GM12878 (cell line): ENCODE data around the gene ATXN1. TPM values are rescaled to one million over a fixed set of nuclear protein-coding genes. Genes with fewer than 3 reads are reported as not detected.

Experiments
- ATAC-seq: fragments of 200-7000 bp; cut with Tn5 transposase; 3 replicates; pipeline ENCODE4 v1.9.1; 2020; ENCODE audit warnings: mild to moderate bottlenecking, moderate library complexity
- BruUV-seq: library from RNA; stranded (reverse); fragments of 400-500 nt; replicated peaks from 2 replicates; lab custom pipeline; 2021; lab: Mats Ljungman, UMichigan
- CTCF ChIA-PET: fragments of 300-600 bp; sonication (Branson Sonifier 250); formaldehyde crosslinking; extraction: SDS; loops from one replicate; lab custom pipeline; 2021; ENCODE audit warnings: inconsistent platforms; lab: Yijun Ruan, JAX
- POLR2A ChIA-PET: fragments of 350-600 bp; formaldehyde crosslinking; extraction: SDS; loops from one replicate; lab custom pipeline; 2021; ENCODE audit warnings: inconsistent platforms; lab: Charles Lee
- RAD21 ChIA-PET: fragments of 300-600 bp; sonication (Branson Sonifier 250); formaldehyde crosslinking; loops from one replicate; lab custom pipeline; 2023; ENCODE audit warnings: antibody characterized with exemption; ENCODE audit not compliant: unreplicated experiment; lab: Charles Lee
- SMC1A ChIA-PET: fragments of 300-600 bp; sonication (Branson Sonifier 250); formaldehyde crosslinking; loops from one replicate; lab custom pipeline; 2023; ENCODE audit not compliant: unreplicated experiment, uncharacterized antibody; lab: Charles Lee
- DNase-seq: peaks from one replicate; pipeline ENCODE4 v3.0.0-alpha.2; 2011; ENCODE audit warnings: low read depth, low spot score
- FAIRE-seq: peaks from 3 replicates; lab custom pipeline; 2011; peaks lifted over from hg19 to GRCh38; lab: Jason Lieb, UNC
- H2AFZ ChIP-seq: 2 replicates; pipeline ENCODE4 v1.6.0; 2011; ENCODE audit warnings: low read depth, low read length, control low read depth; ENCODE audit not compliant: control insufficient read depth
- H3K27ac ChIP-seq: 2 replicates; pipeline ENCODE4 v1.5.1; 2011; ENCODE audit warnings: control low read depth; ENCODE audit not compliant: control insufficient read depth, insufficient read depth
- H3K27me3 ChIP-seq, 2 experiments: replicated peaks in 1 of 2; 2 replicates each; pipeline versions ENCODE4 v1.6.0 to v1.6.1; 2011; ENCODE audit warnings: low read length in 1 of 2; ENCODE audit not compliant: control insufficient read depth in 2 of 2, insufficient read depth in 2 of 2
- H3K36me3 ChIP-seq, 2 experiments: 2 replicates each; pipeline ENCODE4 v1.5.1; 2011; ENCODE audit warnings: low read length in 1 of 2; ENCODE audit not compliant: control insufficient read depth in 2 of 2, insufficient read depth in 2 of 2
- H3K4me1 ChIP-seq: 2 replicates; pipeline ENCODE4 v1.6.1; 2011; ENCODE audit warnings: mild to moderate bottlenecking, low read length, moderate library complexity, mixed read lengths; ENCODE audit not compliant: control insufficient read depth, insufficient read depth
- H3K4me2 ChIP-seq: 2 replicates; pipeline ENCODE4 v1.6.0; 2011; ENCODE audit warnings: control low read depth; ENCODE audit not compliant: control insufficient read depth, insufficient read depth
- H3K4me3 ChIP-seq: fragments of 200-600 bp; sonication (generic); 2 replicates; pipeline ENCODE4 v1.5.1; 2016
- H3K79me2 ChIP-seq: 2 replicates; pipeline ENCODE4 v1.6.0; 2011; ENCODE audit warnings: low read length; ENCODE audit not compliant: control insufficient read depth, insufficient read depth
- H3K9ac ChIP-seq: 2 replicates; pipeline ENCODE4 v1.8.0; 2011; ENCODE audit warnings: low read length, control low read depth, mixed read lengths; ENCODE audit not compliant: control insufficient read depth, insufficient read depth
- H3K9me3 ChIP-seq: replicated peaks from 3 replicates; pipeline ENCODE4 v1.5.1; 2011; ENCODE audit warnings: mild to moderate bottlenecking, low read length; ENCODE audit not compliant: control insufficient read depth, insufficient read depth
- H4K20me1 ChIP-seq: 2 replicates; pipeline ENCODE4 v1.6.0; 2011; ENCODE audit not compliant: control insufficient read depth, insufficient read depth
- BRCA1 ChIP-seq: IDR thresholded peaks from 2 replicates; pipeline ENCODE4 v1.6.1; 2011; ENCODE audit warnings: low read depth, low read length, improper control_type of control experiment
- CBX3 ChIP-seq: fragments of 200-600 bp; sonication (generic); IDR thresholded peaks from 2 replicates; pipeline ENCODE4 v1.6.1; 2016; ENCODE audit warnings: low read depth, borderline replicate concordance
- CEBPZ ChIP-seq: fragments of 150-350 bp; IDR thresholded peaks from 2 replicates; pipeline ENCODE4 v1.6.1; 2016; ENCODE audit warnings: low read depth, low read length
- CREM ChIP-seq: IDR thresholded peaks from 2 replicates; pipeline ENCODE4 v1.6.1; 2014; ENCODE audit warnings: antibody characterized with exemption, low read depth
- DPF2 ChIP-seq: fragments of 450-650 bp; IDR thresholded peaks from 2 replicates; pipeline ENCODE4 v1.6.1; 2017; ENCODE audit warnings: mild to moderate bottlenecking
- ETV6 ChIP-seq, 2 experiments: fragments of 450-650 bp in 1 of 2; IDR thresholded peaks in 1 of 2; conservative IDR thresholded peaks in 1 of 2; 2 replicates each; pipeline ENCODE4 v1.6.1; 2014; ENCODE audit warnings: antibody characterized with exemption in 1 of 2, borderline replicate concordance in 1 of 2, low read depth in 1 of 2, mild to moderate bottlenecking in 1 of 2, moderate library complexity in 1 of 2
- JUNB ChIP-seq: IDR thresholded peaks from 2 replicates; pipeline ENCODE4 v1.6.1; 2016; ENCODE audit warnings: antibody characterized with exemption, mild to moderate bottlenecking
- MLLT1 ChIP-seq: fragments of 450-650 bp; IDR thresholded peaks from 2 replicates; pipeline ENCODE4 v1.6.1; 2016; ENCODE audit warnings: mild to moderate bottlenecking
- MTA3 ChIP-seq: IDR thresholded peaks from 2 replicates; pipeline ENCODE4 v1.6.1; 2012; ENCODE audit warnings: low read length, inconsistent platforms, borderline replicate concordance
- NR2F1 ChIP-seq: fragments of 450-650 bp; conservative IDR thresholded peaks from 2 replicates; pipeline ENCODE4 v1.6.1; 2017; ENCODE audit warnings: mild to moderate bottlenecking
- PBX3 ChIP-seq: IDR thresholded peaks from 2 replicates; pipeline ENCODE4 v1.6.1; 2011; ENCODE audit warnings: mild to moderate bottlenecking, low read depth, low read length, moderate library complexity; ENCODE audit not compliant: insufficient replicate concordance
- PKNOX1 ChIP-seq: fragments of 450-650 bp; IDR thresholded peaks from 2 replicates; pipeline ENCODE4 v1.6.1; 2016; ENCODE audit warnings: mild to moderate bottlenecking
- SMAD5 ChIP-seq: IDR thresholded peaks from 2 replicates; pipeline ENCODE4 v1.6.1; 2016; ENCODE audit warnings: antibody characterized with exemption, low read depth
- SMC3 ChIP-seq: IDR thresholded peaks from 2 replicates; pipeline ENCODE4 v1.6.1; 2011; ENCODE audit warnings: low read length, improper control_type of control experiment, borderline replicate concordance
- SP1 ChIP-seq: IDR thresholded peaks from one replicate; pipeline ENCODE4 v1.6.1; 2011; ENCODE audit warnings: low read depth, low read length
- SREBF1 ChIP-seq: IDR thresholded peaks from 2 replicates; pipeline ENCODE4 v1.6.1; 2012; ENCODE audit warnings: mild to moderate bottlenecking, low read length
- STAT3 ChIP-seq: IDR thresholded peaks from 2 replicates; pipeline ENCODE4 v1.6.1; 2011; ENCODE audit warnings: low read depth, low read length, improper control_type of control experiment
- YBX1 ChIP-seq: fragments of 450-650 bp; IDR thresholded peaks from 2 replicates; pipeline ENCODE4 v1.6.1; 2016; ENCODE audit warnings: antibody characterized with exemption
- ZBED1 ChIP-seq: IDR thresholded peaks from 2 replicates; pipeline ENCODE4 v1.6.1; 2016; ENCODE audit warnings: borderline replicate concordance
- ZNF207 ChIP-seq: fragments of 450-650 bp; IDR thresholded peaks from 2 replicates; pipeline ENCODE4 v1.6.1; 2014; ENCODE audit warnings: antibody characterized with exemption, mild to moderate bottlenecking, borderline replicate concordance
- WGBS: methylation state at CpG from one replicate; pipeline ENCODE4 v1.1.6; 2016; ENCODE audit warnings: low lambda C conversion rate; ENCODE audit not compliant: insufficient replicate concordance, insufficient coverage; ENCODE audit errors: missing lambda C conversion rate; 5-methylcytosine and 5-hydroxymethylcytosine counted together
- in situ Hi-C: fragments of 300-500 bp; cut with MboI; formaldehyde crosslinking; loops from 9 replicates; pipeline ENCODE4 v1.14.3; 2018; ENCODE audit warnings: mixed read lengths
- intact Hi-C: fragments of 100-400 bp; cut with micrococcal nuclease; formaldehyde crosslinking; loops from one replicate; pipeline ENCODE4 v1.14.2; 2022; ENCODE audit not compliant: unreplicated experiment
- polyA plus RNA-seq, 11 experiments: library from polyadenylated mRNA; depleted of rRNA in 4 of 11; unstranded in 6 of 11; stranded (reverse) in 5 of 11; fragments of >200 nt; fragmentation: Nextera tagmentation in 4 of 11; fragmentation: Illumina TruSeq in 1 of 11; extraction: Ambion mirVana in 4 of 11; extraction: Trizol in 1 of 11; gene quantifications; 1 replicate in 1 of 11; 2 replicates in 10 of 11; pipeline versions ENCODE4 v1.2.1 to v1.2.3, GENCODE V29; 2011 to 2016; ENCODE audit warnings: inconsistent platforms in 2 of 11, missing spikeins in 2 of 11, low read depth in 1 of 11
- total RNA-seq, 4 experiments: library from RNA; depleted of rRNA in 3 of 4; stranded (reverse); fragments of >200 nt in 3 of 4; fragmentation: Illumina TruSeq in 1 of 4; extraction: Trizol in 1 of 4; gene quantifications; 2 replicates each; pipeline versions ENCODE4 v1.2.1 to v1.2.3, GENCODE V29; 2013 to 2021

ATXN1 gene
- total and polyA plus RNA-seq, 10 of the 15 experiments (the other 5 are each of a cell fraction or from before 2014, with no cell fraction given) = 12.2 to 51.2 (median 20.5) TPM

GRCh38 chr6:16793828-16794412 lies 32.7 kb upstream of the ATXN1 start:
- no peak overlapping the region for H3K4me2 ChIP-seq
- H3K27ac ChIP-seq = no peak overlapping the region
- TF ChIP-seq ETV6 (conservative IDR thresholded peaks at IDR 0.05 in 1 of 2, IDR thresholded peaks at IDR 0.05 in 1 of 2; ENCODE audit: borderline replicate concordance in 1 of 2, low read depth in 1 of 2) = no peak
- no peak for TF ChIP-seq DPF2
- TF ChIP-seq CEBPZ = no peak
- no peak for TF ChIP-seq PBX3
- no peak for TF ChIP-seq CBX3
- TF ChIP-seq ZNF207 = no peak
- no peak for TF ChIP-seq JUNB
- TF ChIP-seq ZBED1 = no peak
- no peak for TF ChIP-seq SMC3
- no peak for TF ChIP-seq STAT3
- no peak for TF ChIP-seq SMAD5
- TF ChIP-seq MTA3 = no peak
- TF ChIP-seq SP1 = no peak
- no peak for TF ChIP-seq BRCA1
- no peak for TF ChIP-seq SREBF1
- TF ChIP-seq MLLT1 = no peak
- TF ChIP-seq NR2F1 = no peak
- no peak for TF ChIP-seq PKNOX1
- TF ChIP-seq YBX1 = no peak
- no peak for TF ChIP-seq CREM
- ChIA-PET CTCF (no interaction called here), SMC1A (no interaction called here), POLR2A (no interaction called here), RAD21 (no interaction called here)
- in situ Hi-C loops = no loop called here
- no peak for ATAC-seq
- H3K4me3 ChIP-seq = no peak overlapping the region
- H3K9me3 ChIP-seq = no peaks in the 10 kb centered on the region; the same call in 2 of the 3 replicates
- FAIRE-seq = no peak
- H3K36me3 ChIP-seq = no peaks in the 10 kb centered on the region
- H3K27me3 ChIP-seq = no peaks in the 10 kb centered on the region; a peak in 1 of 4 replicates
- no peak overlapping the region for H2AFZ ChIP-seq
- no peaks in the 10 kb centered on the region for H3K79me2 ChIP-seq
- H4K20me1 ChIP-seq = no peaks in the 10 kb centered on the region
- no TSS peak for BruUV-seq
- no peak for DNase-seq
- WGBS = 36% methylated on average over 3 of the region's 3 CpGs
- no peak overlapping the region for H3K9ac ChIP-seq
- intact Hi-C loops = no loop called here
- no peaks in the 10 kb centered on the region for H3K4me1 ChIP-seq
